ENCODE results near the gene POLL.

The POLL gene

GRCh38 chr10:101559596-101560297 lies 28.3 kb downstream of the POLL start:
- DNase-seq = no peak

- no peak for DNase-seq
Measured at GRCh38 chr10:101558671-101559595, 29.1 kb downstream of the POLL start.

DNA sequence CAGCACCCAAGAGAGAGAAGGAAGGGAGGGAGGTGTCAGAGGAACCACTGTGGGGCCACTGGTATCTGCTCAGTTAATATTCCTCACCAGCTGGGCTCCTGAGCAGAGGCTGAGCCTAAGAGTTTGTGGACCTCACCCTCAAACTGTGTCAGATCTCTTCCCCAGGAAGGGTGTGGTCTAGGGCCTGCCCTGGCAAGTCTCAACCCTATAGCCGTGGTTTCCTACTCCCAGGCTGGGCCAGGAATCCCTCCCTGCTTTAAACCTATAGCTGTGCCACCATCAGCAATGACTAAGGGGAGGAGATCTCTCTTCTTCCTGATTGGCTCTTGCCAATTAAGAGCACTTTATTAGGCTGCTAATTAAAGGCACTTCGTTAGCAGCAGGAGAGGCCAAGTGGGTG lies 29.9 kb downstream of the POLL start:
- DNase-seq = no peak

DNA sequence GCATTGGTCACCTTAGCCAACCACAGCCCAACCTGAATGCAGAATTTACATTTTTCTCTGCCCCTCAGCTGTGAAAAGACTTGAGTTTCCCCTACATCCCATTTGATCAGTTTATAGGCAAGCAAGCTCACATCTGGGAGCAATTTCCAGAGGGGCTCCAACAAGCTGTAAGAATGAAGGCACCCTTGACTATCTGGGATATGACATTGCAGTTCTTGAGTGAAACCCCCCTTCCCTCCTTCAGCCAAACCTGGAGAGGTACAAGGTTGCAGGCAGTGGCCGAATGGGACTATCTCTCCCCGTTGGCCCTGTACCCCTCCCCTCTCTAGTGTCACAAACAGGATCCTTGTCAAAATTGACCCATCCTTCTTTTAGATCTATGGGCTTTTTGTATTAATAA lies 30.5 kb downstream of the POLL start:
- DNase-seq = no peak

GRCh38 chr10:101552442-101552841 lies 35.6 kb downstream of the POLL start:
- DNase-seq = no peak

DNA sequence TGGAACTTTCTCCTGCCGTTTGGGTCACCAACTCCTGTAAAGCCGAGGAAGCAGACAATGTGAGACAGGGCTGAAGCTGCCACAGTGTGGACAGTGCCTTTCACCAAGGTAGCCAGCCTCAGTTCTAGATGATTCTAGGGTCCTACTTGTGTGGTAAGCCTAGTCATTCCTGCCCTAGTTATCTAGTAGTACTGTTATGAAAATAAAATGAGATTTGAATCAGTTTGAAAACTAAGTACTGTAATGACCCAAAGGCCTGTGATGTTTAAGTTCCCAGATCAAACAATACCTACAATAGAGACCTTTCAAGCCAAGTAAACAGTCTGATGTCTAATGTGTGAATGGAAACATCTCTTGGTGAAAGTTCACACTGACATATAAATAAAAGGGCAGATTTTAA lies 37.1 kb downstream of the POLL start:
- DNase-seq = no peak

DNA sequence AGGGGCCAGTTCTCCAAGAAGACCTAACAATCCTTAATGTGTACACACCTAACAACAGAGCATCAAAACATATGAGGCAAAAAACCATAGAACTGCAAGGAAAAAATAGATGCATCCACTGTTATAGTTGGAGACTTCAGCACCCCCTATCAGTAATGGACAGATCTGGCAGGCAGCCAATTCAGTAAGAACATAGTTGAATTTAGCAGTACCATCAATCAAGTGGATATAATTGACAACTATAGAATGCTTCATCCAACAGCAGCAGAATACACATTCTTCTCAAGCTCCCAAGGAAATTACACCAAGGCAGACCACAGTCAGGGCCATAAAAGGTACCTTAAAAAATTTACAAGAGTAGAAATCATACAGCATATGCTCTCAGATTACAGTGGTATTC lies 42.2 kb downstream of the POLL start:
- DNase-seq = no peak

DNA sequence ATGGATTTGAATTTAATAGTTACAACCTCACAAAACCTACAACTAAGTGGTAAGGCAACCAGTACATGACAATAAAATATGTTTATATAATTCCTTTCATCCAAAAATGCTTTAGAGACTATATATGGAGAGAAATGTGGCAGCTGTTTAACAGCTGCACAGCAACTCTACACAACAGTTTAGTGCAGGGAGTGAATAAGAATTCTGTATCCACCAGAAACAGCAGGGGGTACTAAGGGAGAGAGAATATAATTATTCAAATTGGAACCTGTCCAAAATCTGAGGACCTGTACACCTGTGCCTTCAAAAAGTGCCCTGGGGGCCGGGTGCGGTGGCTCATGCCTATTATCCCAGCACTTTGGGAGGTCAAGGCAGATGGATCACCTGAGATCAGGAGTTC lies 49.6 kb downstream of the POLL start:
- DNase-seq = no peak

- DNase-seq = no peak
Measured at GRCh38 chr10:101536800-101537199, 51.3 kb downstream of the POLL start.

- DNase-seq = no peak
Measured at GRCh38 chr10:101535949-101536348, 52.1 kb downstream of the POLL start.

DNA sequence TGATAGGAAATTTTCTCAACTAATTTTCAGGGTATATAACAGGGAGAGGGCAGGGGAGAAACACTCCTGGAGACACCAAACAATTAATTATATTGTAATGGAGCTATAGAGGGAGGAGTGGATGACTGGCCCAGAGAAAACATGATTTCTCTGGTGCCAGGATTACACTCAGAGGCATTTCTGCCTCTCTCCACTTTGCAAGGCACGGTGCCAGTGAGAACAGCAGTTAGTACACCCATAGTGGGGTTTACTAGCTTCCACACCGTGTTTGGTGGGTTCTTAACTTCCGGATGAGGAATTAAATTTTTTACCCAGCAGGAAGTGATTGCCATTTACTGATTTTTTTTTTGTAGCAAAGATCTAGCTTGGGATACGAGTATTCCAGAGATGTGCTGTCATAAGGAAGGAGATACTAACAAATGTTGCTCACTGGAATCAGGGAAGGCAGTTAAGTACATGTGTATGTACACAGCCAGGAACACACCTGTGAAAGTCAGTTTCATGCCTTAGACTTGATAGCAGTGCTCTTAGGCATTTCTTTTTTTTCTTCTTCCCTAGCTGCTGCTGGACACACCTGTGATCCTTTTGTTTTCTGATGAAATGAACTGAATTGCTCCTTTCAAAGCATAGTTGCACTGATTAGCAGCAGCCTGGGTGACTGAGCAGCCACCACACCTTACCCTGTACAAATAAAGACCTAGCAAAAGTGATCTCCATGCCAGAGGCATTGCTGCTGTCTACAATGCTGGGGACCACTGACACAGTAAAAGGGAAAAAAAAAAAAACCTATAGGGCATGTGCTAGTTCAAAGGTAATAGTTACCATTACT lies 58.1 kb downstream of the POLL start:
- no peak for DNase-seq

DNA sequence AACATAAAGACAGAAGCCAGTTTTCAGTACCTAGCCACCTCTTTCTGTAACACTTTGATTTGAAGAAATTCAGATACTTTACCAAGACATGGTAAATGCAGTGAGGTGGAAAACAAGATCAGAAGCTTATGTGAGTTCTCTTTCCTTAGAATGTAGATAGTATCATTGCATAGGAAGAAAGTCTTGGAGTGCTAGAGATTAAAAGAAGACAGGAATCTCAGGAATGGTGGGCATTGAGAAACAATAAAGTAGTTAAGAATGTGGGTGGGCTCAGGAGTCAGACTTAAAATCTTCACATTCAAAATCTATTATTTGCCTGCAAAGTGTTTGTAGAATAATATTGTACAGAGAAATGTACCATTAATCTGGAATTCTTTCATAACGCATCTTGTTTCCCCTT lies 58.9 kb downstream of the POLL start:
- DNase-seq = no peak
